Upper lobe of left lung (tissue), 4 donors: ENCODE results near the gene NAV2.

Experiments
- CTCF ChIP-seq, 6 experiments: fragments of 450-650 bp in 4 of 6; fragments of 200-600 bp in 2 of 6; sonication (generic) in 2 of 6; IDR thresholded peaks; one replicate each; pipeline ENCODE4 v1.5.1; 2016 to 2019; ENCODE audit warnings: antibody characterized with exemption in 6 of 6
- EP300 ChIP-seq, 4 donors: sonication (generic); formaldehyde crosslinking; IDR thresholded peaks; one replicate each; pipeline ENCODE4 v1.5.1; 2017; ENCODE audit warnings: antibody characterized with exemption in 4 of 4, control low read depth in 2 of 4
- POLR2A ChIP-seq, 4 donors: fragments of 450-650 bp; IDR thresholded peaks; one replicate each; pipeline ENCODE4 v1.5.1; 2016 to 2017; ENCODE audit warnings: antibody characterized with exemption in 4 of 4, mild to moderate bottlenecking in 2 of 4
- POLR2AphosphoS5 ChIP-seq, 2 donors: sonication (generic); formaldehyde crosslinking; IDR thresholded peaks; one replicate each; pipeline ENCODE4 v1.5.1; 2017; ENCODE audit warnings: antibody characterized with exemption in 2 of 2

- TF ChIP-seq CTCF (IDR thresholded peaks at IDR 0.05) (no peak), POLR2AphosphoS5 (IDR thresholded peaks at IDR 0.05) (peak; percentile 40 to 60), POLR2A (IDR thresholded peaks at IDR 0.05) (no peak), EP300 (IDR thresholded peaks at IDR 0.05) (peak; percentile 20 to 92 (median 77))
Observed at GRCh38 chr11:19753451-19754106, 40.9 kb downstream of the NAV2 start.
